KG1 (cell line): ENCODE measurements around the gene TMEM120A.
A peak's percentile ranks its signal among the peaks of the same experiment; 100 is the strongest.
"Not testable (repeated sequence)": the region's sequence is repeated elsewhere in the genome, so short reads cannot be mapped to it uniquely, and the experiment has no call there.

Experiments used
- DNase-seq: peaks from one replicate; lab custom pipeline; 2025; lab: John Stamatoyannopoulos, UW

Gene TMEM120A

DNA sequence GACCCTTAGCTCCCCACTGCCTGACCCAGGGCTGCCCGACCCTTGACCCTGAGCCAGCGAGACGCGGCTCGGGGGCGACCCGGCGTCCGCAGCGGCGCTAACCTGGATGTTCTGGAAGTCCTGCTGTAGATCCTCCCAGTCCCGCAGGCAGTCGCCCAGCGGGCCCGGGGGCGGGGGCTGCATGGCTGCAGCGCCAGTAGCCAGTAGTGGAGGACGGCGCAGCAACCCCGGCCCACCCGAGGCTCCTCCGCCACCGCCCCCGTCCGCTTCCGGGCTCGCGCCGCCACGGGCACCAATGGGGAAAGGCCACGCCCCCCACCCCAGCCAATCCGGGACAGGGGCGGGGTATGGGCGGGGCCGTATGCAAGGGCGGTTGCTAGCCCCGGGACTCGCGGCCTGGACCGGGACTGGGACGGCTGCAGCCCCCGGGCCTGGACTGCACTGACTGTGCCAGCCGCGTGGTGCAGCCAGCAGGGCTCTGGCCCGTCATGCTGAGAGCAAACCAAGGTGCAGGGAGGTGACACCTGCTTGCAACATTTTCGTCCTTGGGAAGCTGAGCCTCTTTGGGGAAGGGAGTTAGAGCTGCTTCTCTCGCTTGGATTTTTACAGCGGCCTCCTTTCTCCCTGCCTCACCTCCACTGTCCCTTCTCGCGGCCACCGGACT is at the start of gene TMEM120A:
TSS of gene TMEM120A (minus strand) at position 208 of the 664 bp plus-strand sequence. CDS start at position 183, 25 bp downstream.
- DNase-seq, result peak; percentile 84

DNA sequence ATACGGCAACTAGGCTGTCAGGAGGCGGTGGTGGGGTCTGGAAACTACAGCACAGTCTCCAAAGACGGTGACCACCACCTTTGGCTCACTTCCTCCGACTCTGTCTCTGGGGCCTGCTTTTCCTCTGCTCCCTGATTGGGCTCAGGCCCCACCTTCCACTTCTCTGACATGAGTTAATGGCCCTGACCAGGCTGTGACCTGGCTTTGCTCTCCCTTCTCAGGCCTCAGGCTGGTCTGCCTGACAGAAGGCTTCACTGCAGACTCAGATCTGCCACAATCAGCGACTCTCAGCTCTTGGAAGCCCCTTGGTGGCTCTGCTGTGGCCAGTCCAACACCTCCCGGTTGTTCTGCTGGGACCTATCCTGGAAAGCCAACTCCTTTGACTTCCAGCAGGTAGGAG is 45.7 kb upstream of the TMEM120A start:
- DNase-seq, result no peak

DNA sequence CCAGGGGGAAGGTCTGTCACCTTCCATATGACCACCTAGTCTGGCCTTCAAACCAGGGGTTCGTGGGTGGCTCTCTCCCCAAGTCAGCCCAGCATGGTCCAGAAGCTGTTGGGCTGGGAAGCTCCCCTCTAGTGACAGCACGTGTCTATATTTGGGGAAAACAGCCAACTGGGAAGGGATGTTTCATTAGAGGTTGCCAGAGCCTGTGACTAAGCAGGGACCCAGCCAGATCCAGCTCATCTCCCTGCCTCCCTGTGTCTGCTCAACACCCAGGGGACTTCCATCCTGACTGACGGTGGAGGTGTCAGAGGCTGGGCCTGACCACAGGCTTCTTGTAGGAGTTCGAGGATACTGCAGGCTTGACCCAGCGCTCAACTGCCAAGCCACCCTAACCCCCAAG is 42.9 kb upstream of the TMEM120A start:
- DNase-seq, result no peak

- no peak for DNase-seq
These were observed 37.6 kb upstream of the TMEM120A start for GRCh38 chr7:76031964-76032363.

DNA sequence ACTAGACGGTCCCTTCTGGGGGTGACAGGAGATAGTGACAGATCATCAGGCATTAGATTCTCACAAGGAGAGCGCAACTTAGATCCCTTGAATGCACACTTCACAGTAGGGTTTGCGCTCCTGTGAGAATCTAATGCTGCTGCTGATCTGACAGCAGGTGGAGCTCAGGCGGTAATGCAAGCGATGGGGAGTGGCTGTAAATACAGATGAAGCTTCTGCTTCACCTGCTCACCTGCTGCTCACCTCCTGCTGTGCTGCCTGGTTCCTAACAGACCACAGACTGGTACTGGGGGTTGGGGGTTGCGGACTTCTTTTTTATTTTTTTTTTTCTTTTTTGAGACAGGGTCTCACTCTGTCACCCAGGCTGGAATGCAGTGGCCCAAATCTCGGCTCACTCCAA is 35.3 kb upstream of the TMEM120A start:
- DNase-seq, result not testable (repeated sequence)

GRCh38 chr7:76023002-76023401 is 28.6 kb upstream of the TMEM120A start:
- DNase-seq, result no peak

GRCh38 chr7:76022026-76022780 is 27.8 kb upstream of the TMEM120A start:
- DNase-seq, result no peak

- peak; percentile 32 for DNase-seq
These were observed 25.8 kb upstream of the TMEM120A start for GRCh38 chr7:76020031-76020714.

DNA sequence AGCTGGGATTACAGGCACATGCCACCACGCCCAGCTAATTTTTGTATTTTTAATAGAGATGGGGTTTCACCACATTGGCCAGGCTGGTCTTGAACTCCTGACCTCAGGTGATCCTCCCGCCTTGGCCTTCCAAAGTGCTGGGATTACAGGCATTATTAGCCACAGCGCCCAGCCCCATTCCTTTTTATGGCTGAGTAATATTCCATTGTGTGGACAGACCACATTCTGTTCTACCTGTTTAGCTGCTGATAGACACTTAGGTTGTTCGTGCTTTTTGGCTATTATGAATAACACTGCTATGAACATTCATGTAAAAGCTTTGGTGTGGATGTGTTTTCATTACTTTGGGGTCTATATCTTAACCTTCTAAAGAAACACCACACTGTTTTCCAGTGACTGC is 24.1 kb upstream of the TMEM120A start:
- DNase-seq, result not testable (repeated sequence)

GRCh38 chr7:76016191-76016947 is 22.0 kb upstream of the TMEM120A start:
- DNase-seq, result no peak

- no peak for DNase-seq
These were observed 17.1 kb upstream of the TMEM120A start for GRCh38 chr7:76011442-76011861.

GRCh38 chr7:76009672-76010600 is 15.5 kb upstream of the TMEM120A start:
- DNase-seq, result no peak

DNA sequence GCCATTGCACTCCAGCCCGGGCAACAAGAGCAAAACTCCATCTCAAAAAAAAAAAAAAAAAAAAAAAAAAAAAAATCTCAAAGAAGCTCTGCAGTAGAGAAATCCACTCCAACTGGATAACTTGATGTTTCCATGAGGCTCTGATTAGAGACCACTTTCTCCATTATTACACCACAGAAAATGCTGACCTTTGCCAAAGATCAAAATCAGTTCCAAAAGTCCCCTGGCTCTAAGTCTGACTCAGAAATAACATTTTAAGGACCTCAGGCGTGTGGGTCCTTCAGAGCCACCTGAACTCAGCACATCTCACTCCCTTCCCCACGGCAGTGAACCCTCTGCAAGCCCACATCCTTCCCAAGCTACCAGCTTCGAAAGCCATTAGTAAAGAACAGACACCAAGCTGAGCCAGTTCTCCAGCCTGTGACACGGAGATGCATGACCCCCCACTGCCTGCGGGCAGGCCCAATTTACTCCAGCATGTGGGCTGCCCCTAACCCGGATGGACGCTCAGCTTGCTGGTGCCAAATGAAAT is 13.8 kb upstream of the TMEM120A start:
- DNase-seq, result no peak

- not testable (repeated sequence) for DNase-seq
These were observed 10.6 kb upstream of the TMEM120A start for GRCh38 chr7:76005004-76005403.

DNA sequence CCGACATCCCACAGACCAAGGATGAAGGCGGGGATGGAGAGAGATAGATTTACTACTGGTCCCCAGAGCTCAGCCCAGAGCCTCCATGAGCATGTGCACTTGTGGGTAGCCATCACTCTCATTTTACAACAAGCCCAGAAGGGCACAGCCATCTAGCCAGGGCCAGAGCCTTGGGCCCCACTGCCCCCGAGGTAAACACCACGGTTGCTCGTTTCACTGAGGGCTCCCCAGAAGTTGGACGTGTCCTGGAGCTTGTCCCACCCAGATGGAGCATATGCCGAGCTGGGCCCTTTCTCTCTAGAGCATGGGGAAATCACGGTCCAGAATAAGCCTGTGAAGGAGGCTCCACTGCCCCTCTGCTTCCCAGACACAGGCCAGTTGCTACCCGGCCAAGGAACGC is 9.0 kb upstream of the TMEM120A start:
- no peak for DNase-seq

- DNase-seq, result no peak
These were observed 8.4 kb upstream of the TMEM120A start for GRCh38 chr7:76002822-76003221.

- DNase-seq, result no peak
These were observed 7.7 kb upstream of the TMEM120A start for GRCh38 chr7:76002139-76002538.

DNA sequence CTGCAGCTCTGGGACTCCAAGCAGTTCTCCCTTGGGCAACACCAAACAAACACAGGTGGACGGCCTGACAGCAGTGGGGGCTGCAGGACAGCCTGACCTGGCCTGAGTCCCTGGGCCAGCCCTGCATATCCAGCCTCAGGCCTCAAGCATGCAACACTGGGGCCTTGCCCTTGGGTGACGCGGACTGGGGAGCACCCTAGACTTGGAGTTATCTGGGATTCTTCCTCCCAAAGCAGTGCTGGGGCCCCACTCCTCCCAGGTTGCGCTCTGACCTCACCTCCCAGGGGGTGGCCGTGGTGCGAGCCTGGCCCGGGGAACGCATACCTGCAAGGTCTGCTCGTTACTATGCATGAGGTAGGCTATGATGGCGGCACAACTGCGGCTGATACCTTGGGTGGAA is 6.2 kb upstream of the TMEM120A start:
- no peak for DNase-seq

- DNase-seq, result no peak
These were observed 3.6 kb upstream of the TMEM120A start for GRCh38 chr7:75998038-75998437.

GRCh38 chr7:75996476-75996875 is 2.1 kb upstream of the TMEM120A start:
- DNase-seq, result no peak

- no peak for DNase-seq
These were observed 1.6 kb upstream of the TMEM120A start for GRCh38 chr7:75995996-75996395.
